T-helper 2 cell treated with Interferon-gamma antibody and Interleukin-4, amounts not matched to agents 5 μg/mL and 100 μg/mL, for 36 hours (primary cell): ENCODE measurements around the gene WNT9B.

Experiments used
- DNase-seq: peaks from one replicate; pipeline ENCODE4 v3.0.0; 2021; ENCODE audit warnings: low spot score
- H3K27ac Mint-ChIP-seq: one replicate; pipeline ENCODE4 v1.8.0; 2021; ENCODE audit warnings: mild to moderate bottlenecking, mixed read lengths
- H3K27me3 Mint-ChIP-seq: one replicate; pipeline ENCODE4 v1.8.0; 2021; ENCODE audit warnings: low read depth, mixed read lengths
- H3K36me3 Mint-ChIP-seq: one replicate; pipeline ENCODE4 v1.8.0; 2021; ENCODE audit warnings: low read depth, mixed read lengths
- H3K4me1 Mint-ChIP-seq: one replicate; pipeline ENCODE4 v1.8.0; 2021; ENCODE audit warnings: low read depth, mixed read lengths
- H3K4me3 Mint-ChIP-seq: one replicate; pipeline ENCODE4 v1.8.0; 2022; ENCODE audit warnings: mild to moderate bottlenecking, moderate library complexity, mixed read lengths
- H3K9me3 Mint-ChIP-seq: one replicate; pipeline ENCODE4 v1.8.0; 2021; ENCODE audit warnings: mixed read lengths

Gene WNT9B

GRCh38 chr17:46851029-46851741 is at the start of gene WNT9B:
Gene WNT9B, plus strand, starts transcription at chr17:46851583. Its CDS starts 56 bp downstream, at chr17:46851639.
- peak within 1 kb of the TSS; percentile 41 for H3K4me3 Mint-ChIP-seq
- H3K4me1 Mint-ChIP-seq = no peaks in the 10 kb centered on the region
- H3K27ac Mint-ChIP-seq = no peak within 1 kb of the TSS
- peaks cover 69% of the 10 kb centered on the region for H3K27me3 Mint-ChIP-seq
- no peak for DNase-seq
- H3K9me3 Mint-ChIP-seq = no peaks in the 10 kb centered on the region
- no peaks in the 10 kb centered on the region for H3K36me3 Mint-ChIP-seq

DNA sequence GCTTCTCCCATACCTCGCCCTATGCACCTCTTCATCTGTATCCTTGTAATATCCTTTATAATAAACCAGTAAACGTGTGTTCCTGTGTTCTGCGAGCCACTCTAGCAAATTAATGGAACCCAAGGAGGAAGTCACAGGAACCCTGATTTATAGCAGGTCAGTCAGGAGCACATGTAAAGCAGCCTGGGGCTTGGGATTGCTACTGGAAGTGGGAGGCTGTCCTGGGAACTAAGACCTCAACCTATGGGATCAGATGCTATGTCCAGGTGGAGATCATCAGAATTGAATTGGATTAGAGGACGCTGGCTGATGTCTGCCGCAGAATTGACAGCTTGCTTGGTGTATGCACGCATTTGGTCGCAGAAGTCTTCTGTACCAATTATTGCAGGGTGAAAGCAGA is 48.6 kb upstream of the WNT9B start:
- Mint-ChIP-seq H3K4me3 (no peak overlapping the region), H3K9me3 (no peaks in the 10 kb centered on the region), H3K27ac (no peak overlapping the region), H3K4me1 (no peaks in the 10 kb centered on the region), H3K36me3 (no peaks in the 10 kb centered on the region), H3K27me3 (peaks cover 2% of the 10 kb centered on the region)
- DNase-seq = no peak

GRCh38 chr17:46803544-46803943 is 47.8 kb upstream of the WNT9B start:
- Mint-ChIP-seq H3K4me1 (no peaks in the 10 kb centered on the region), H3K27me3 (peaks cover 2% of the 10 kb centered on the region), H3K9me3 (no peaks in the 10 kb centered on the region), H3K27ac (no peak overlapping the region), H3K4me3 (no peak overlapping the region), H3K36me3 (no peaks in the 10 kb centered on the region)
- no peak for DNase-seq

- no peak overlapping the region for H3K27ac Mint-ChIP-seq
- no peaks in the 10 kb centered on the region for H3K36me3 Mint-ChIP-seq
- no peak for DNase-seq
- H3K4me3 Mint-ChIP-seq = no peak overlapping the region
- H3K27me3 Mint-ChIP-seq = peaks cover 3% of the 10 kb centered on the region
- H3K9me3 Mint-ChIP-seq = no peaks in the 10 kb centered on the region
- H3K4me1 Mint-ChIP-seq = no peaks in the 10 kb centered on the region
These were observed 45.6 kb upstream of the WNT9B start for GRCh38 chr17:46805771-46806170.

GRCh38 chr17:46809110-46809571 is 42.2 kb upstream of the WNT9B start:
- no peaks in the 10 kb centered on the region for H3K9me3 Mint-ChIP-seq
- H3K36me3 Mint-ChIP-seq = no peaks in the 10 kb centered on the region
- H3K4me3 Mint-ChIP-seq = no peak overlapping the region
- H3K27ac Mint-ChIP-seq = no peak overlapping the region
- no peaks in the 10 kb centered on the region for H3K4me1 Mint-ChIP-seq
- peaks cover 19% of the 10 kb centered on the region for H3K27me3 Mint-ChIP-seq
- DNase-seq = no peak

- Mint-ChIP-seq H3K4me1 (no peaks in the 10 kb centered on the region), H3K9me3 (no peaks in the 10 kb centered on the region), H3K4me3 (no peak overlapping the region), H3K27me3 (peaks cover 26% of the 10 kb centered on the region), H3K27ac (no peak overlapping the region), H3K36me3 (no peaks in the 10 kb centered on the region)
- no peak for DNase-seq
These were observed 40.5 kb upstream of the WNT9B start for GRCh38 chr17:46810837-46811236.

DNA sequence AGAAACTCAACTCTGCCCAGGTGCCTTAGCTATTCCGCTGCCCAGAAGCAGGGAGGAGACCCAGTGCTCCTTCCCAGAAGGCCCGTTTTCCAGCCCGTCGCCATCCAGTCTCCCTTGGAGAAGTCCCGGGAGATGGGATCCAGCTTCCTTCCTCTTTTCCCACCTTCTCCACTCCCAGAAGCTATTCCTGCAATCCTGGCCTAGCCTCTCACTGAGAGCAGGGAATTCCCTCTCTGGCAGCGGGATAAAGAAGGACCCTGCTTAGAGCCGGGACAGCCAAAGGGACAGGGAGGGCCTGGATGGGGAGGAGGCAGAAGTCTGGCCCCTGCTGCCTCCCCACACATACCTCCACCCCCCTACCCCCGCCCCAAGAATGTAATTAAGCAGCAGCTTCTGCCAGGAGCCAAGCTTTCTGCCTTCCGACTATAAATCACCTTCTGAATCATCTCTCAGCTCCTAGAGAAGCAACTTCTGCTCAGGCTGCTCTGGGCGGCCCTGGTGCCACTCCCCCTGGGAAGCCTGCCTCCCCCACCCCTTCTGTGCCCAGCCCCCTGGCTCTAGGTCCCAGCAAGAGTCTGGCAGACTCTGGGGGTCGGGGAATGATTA is 39.3 kb upstream of the WNT9B start:
- peaks cover 39% of the 10 kb centered on the region for H3K27me3 Mint-ChIP-seq
- H3K4me3 Mint-ChIP-seq = no peak overlapping the region
- no peak overlapping the region for H3K27ac Mint-ChIP-seq
- no peaks in the 10 kb centered on the region for H3K9me3 Mint-ChIP-seq
- no peaks in the 10 kb centered on the region for H3K36me3 Mint-ChIP-seq
- no peak for DNase-seq
- no peaks in the 10 kb centered on the region for H3K4me1 Mint-ChIP-seq

GRCh38 chr17:46812624-46813318 is 38.6 kb upstream of the WNT9B start:
- Mint-ChIP-seq H3K36me3 (no peaks in the 10 kb centered on the region), H3K9me3 (no peaks in the 10 kb centered on the region), H3K27me3 (peaks cover 46% of the 10 kb centered on the region), H3K27ac (no peak overlapping the region), H3K4me1 (peaks cover 3% of the 10 kb centered on the region), H3K4me3 (no peak overlapping the region)
- DNase-seq = no peak

DNA sequence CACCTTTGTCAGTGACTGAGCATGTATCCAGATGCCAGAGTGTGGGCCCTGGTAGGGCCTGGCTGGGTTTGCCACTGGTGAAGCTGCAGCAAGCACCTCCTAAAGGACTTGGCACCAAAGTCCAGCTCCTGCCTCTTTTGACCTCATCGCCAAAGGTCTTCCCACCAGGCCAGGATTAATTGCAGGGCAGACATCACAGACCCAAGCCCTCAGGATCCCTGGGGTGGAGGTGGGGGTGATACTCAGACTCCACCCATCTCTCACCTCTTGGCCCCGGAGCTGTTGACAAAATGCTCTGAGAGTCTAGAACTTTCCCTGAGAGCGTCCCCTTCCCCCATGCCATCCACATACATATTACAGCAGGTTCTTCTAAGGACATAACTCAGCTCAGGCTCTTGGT is 37.5 kb upstream of the WNT9B start:
- H3K4me3 Mint-ChIP-seq = no peak overlapping the region
- no peak overlapping the region for H3K27ac Mint-ChIP-seq
- H3K36me3 Mint-ChIP-seq = no peaks in the 10 kb centered on the region
- peaks cover 6% of the 10 kb centered on the region for H3K4me1 Mint-ChIP-seq
- no peak for DNase-seq
- H3K27me3 Mint-ChIP-seq = peaks cover 51% of the 10 kb centered on the region
- H3K9me3 Mint-ChIP-seq = no peaks in the 10 kb centered on the region

DNA sequence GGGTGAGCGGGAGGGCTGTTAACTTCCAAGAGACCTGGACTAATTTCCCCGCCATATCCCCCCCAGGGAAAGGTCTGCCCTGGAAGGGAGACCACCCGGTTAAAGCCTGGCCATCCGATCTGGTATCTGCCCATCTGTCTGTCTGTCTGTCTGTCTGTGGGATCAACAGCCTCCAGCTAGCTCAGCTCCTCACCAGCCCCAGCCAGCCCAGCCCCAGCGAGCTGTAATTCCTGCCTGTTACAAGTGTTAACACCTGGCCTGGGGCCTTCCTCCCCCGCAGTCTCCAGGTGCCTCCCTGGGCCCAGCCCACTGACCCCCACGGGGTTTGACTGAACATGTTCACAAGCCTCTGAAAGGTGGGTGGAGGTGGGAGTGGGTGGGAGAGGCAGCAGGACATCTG is 36.9 kb upstream of the WNT9B start:
- no peak overlapping the region for H3K4me3 Mint-ChIP-seq
- peaks cover 55% of the 10 kb centered on the region for H3K27me3 Mint-ChIP-seq
- no peak for DNase-seq
- no peaks in the 10 kb centered on the region for H3K9me3 Mint-ChIP-seq
- H3K27ac Mint-ChIP-seq = no peak overlapping the region
- H3K36me3 Mint-ChIP-seq = no peaks in the 10 kb centered on the region
- peaks cover 6% of the 10 kb centered on the region for H3K4me1 Mint-ChIP-seq

- Mint-ChIP-seq H3K4me1 (peaks cover 6% of the 10 kb centered on the region), H3K27me3 (peaks cover 67% of the 10 kb centered on the region), H3K4me3 (no peak overlapping the region), H3K36me3 (no peaks in the 10 kb centered on the region), H3K27ac (no peak overlapping the region), H3K9me3 (no peaks in the 10 kb centered on the region)
- no peak for DNase-seq
These were observed 35.7 kb upstream of the WNT9B start for GRCh38 chr17:46815474-46816353.

DNA sequence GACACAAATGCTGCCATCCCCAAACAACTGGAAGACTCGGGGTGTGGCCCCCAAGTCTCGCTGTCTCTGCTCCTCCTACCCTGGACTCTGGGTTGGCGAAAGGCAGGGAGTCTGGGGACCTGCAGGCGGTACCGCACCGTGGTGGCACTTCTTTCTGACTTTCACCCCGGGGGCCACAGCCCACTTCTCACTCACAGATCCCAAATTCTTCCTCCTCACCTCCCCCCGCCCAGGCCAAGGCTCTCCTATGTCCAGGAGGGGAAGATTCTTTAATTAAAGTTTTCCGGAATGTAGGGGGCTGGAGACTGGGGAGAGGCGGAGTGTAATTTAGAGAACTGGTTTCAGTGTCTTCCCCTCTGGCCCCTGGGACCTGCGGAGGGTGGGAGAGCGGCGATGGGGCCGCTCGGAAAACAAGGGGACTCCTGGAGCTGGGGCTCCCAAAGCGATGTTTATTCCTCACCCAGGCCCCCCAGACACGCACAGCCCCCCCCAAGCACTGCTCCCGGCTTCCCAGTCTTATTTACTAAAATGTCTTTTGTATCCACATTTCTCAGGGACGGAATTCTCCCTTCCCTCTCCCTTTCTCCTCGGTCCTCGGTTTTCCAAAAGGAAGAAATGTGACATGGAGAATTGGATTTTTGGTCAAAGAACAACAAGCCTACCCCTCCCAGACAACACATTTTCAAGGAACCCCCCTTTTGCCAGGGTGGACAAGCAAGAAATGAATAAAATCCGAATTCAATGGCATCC is 34.1 kb upstream of the WNT9B start:
- peaks cover 6% of the 10 kb centered on the region for H3K4me1 Mint-ChIP-seq

DNA sequence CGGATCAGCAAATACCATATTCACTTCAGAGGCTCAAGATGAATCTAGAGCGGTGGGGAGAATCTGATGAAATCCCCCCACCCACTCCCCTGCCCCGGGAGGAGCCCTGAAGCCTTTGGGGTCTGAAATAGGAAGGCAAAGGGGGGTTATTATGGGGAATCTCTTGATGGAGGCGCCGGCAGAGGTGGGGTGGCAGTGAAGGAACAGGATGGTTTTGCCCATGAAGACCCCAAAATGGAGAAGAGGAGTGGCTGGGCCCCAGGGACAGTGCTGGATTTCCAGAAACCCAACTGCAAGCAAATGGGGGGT is 33.5 kb upstream of the WNT9B start:
- Mint-ChIP-seq H3K4me3 (peak overlapping the region; percentile 49), H3K27ac (no peak overlapping the region), H3K36me3 (no peaks in the 10 kb centered on the region), H3K27me3 (peaks cover 74% of the 10 kb centered on the region), H3K4me1 (peaks cover 6% of the 10 kb centered on the region), H3K9me3 (no peaks in the 10 kb centered on the region)
- DNase-seq = no peak

More for the DNA sequence above, 34.1 kb upstream of the WNT9B start:
- Mint-ChIP-seq H3K9me3 (no peaks in the 10 kb centered on the region), H3K4me3 (peak overlapping the region; percentile 49), H3K36me3 (no peaks in the 10 kb centered on the region), H3K27me3 (peaks cover 78% of the 10 kb centered on the region), H3K27ac (no peak overlapping the region)
- no peak for DNase-seq
